CD8-positive, alpha-beta memory T cell (primary cell): ENCODE data around the gene SRGAP1. TPM values are rescaled to one million over a fixed set of nuclear protein-coding genes. Genes with fewer than 3 reads are reported as not detected.

Experiments used
- CTCF ChIA-PET: fragments of 350-600 bp; sonication (Branson Sonifier 250); formaldehyde crosslinking; loops from one replicate; lab custom pipeline; 2021; ENCODE audit warnings: antibody characterized with exemption; lab: Charles Lee
- POLR2A ChIA-PET: fragments of 350-600 bp; sonication (Branson Sonifier 250); formaldehyde crosslinking; loops from one replicate; lab custom pipeline; 2021; ENCODE audit warnings: antibody characterized with exemption; lab: Charles Lee
- DNase-seq, 5 donors: peaks; one replicate each; pipeline versions ENCODE4 v3.0.0 to v3.0.0-alpha.2; 2020 to 2022; ENCODE audit warnings: mixed read lengths in 1 of 5
- H3K27ac ChIP-seq: one replicate; pipeline ENCODE4 v1.7.0; 2013; ENCODE audit warnings: low read depth, mild to moderate bottlenecking, low read length, moderate library complexity
- H3K27me3 ChIP-seq: 2 replicates; pipeline ENCODE4 v1.7.0; 2013; ENCODE audit warnings: low read length, mild to moderate bottlenecking; ENCODE audit not compliant: insufficient read depth, poor library complexity, severe bottlenecking
- H3K36me3 ChIP-seq: 2 replicates; pipeline ENCODE4 v1.7.0; 2013; ENCODE audit warnings: mild to moderate bottlenecking, low read length, moderate library complexity; ENCODE audit not compliant: insufficient read depth
- H3K4me1 ChIP-seq: 2 replicates; pipeline ENCODE4 v1.7.0; 2013; ENCODE audit warnings: mild to moderate bottlenecking, low read length, moderate library complexity; ENCODE audit not compliant: insufficient read depth
- H3K4me3 ChIP-seq: 2 replicates; pipeline ENCODE4 v1.7.0; 2013; ENCODE audit warnings: mild to moderate bottlenecking, low read length
- H3K9me3 ChIP-seq: 2 replicates; pipeline ENCODE4 v1.7.0; 2013; ENCODE audit warnings: mild to moderate bottlenecking, low read length
- H3K27ac Mint-ChIP-seq, 8 donors: one replicate each; pipeline ENCODE4 v1.8.0; 2020 to 2021; ENCODE audit warnings: mixed read lengths in 8 of 8, mild to moderate bottlenecking in 6 of 8, inconsistent platforms in 3 of 8, moderate library complexity in 3 of 8
- H3K27me3 Mint-ChIP-seq, 2 donors: one replicate each; pipeline ENCODE4 v1.8.0; 2020 to 2021; ENCODE audit warnings: mixed read lengths in 2 of 2, mild to moderate bottlenecking in 1 of 2, moderate library complexity in 1 of 2
- H3K36me3 Mint-ChIP-seq, 3 donors: one replicate each; pipeline ENCODE4 v1.8.0; 2020 to 2021; ENCODE audit warnings: mixed read lengths in 3 of 3, inconsistent platforms in 1 of 3, mild to moderate bottlenecking in 1 of 3
- H3K4me1 Mint-ChIP-seq, 3 donors: one replicate each; pipeline ENCODE4 v1.8.0; 2020 to 2021; ENCODE audit warnings: mixed read lengths in 3 of 3, inconsistent platforms in 1 of 3, mild to moderate bottlenecking in 1 of 3
- H3K4me3 Mint-ChIP-seq, 7 donors: one replicate each; pipeline ENCODE4 v1.8.0; 2020 to 2021; ENCODE audit warnings: mixed read lengths in 7 of 7, mild to moderate bottlenecking in 6 of 7, moderate library complexity in 4 of 7, inconsistent platforms in 2 of 7
- H3K9me3 Mint-ChIP-seq, 5 donors: one replicate each; pipeline ENCODE4 v1.8.0; 2020 to 2022; ENCODE audit warnings: mixed read lengths in 5 of 5, mild to moderate bottlenecking in 3 of 5, moderate library complexity in 2 of 5, inconsistent platforms in 1 of 5
- polyA plus RNA-seq: library from polyadenylated mRNA; unstranded; fragments of 300-500 nt; fragmentation: Illumina TruSeq; gene quantifications from one replicate; pipeline ENCODE4 v1.2.3, GENCODE V29; 2021
- total RNA-seq, 2 experiments: library from RNA; stranded (reverse); gene quantifications; one replicate each; pipeline ENCODE4 v1.2.3, GENCODE V29; 2021

Gene SRGAP1
- total and polyA plus RNA-seq, 3 experiments from 2014 or later = 0.09 to 0.64 (median 0.61) TPM

- no peak overlapping the region for H3K4me3 Mint-ChIP-seq
- H3K36me3 Mint-ChIP-seq = no peaks in the 10 kb centered on the region
- H3K4me1 Mint-ChIP-seq = no peaks in the 10 kb centered on the region
- H3K9me3 ChIP-seq = no peaks in the 10 kb centered on the region
- peaks cover 3% of the 10 kb centered on the region for H3K27me3 ChIP-seq
- H3K27ac Mint-ChIP-seq = no peak overlapping the region
- H3K4me1 ChIP-seq = no peaks in the 10 kb centered on the region
- ChIA-PET POLR2A (no interaction called here), CTCF (no interaction called here)
- no peak overlapping the region for H3K27ac ChIP-seq
- no peaks in the 10 kb centered on the region for H3K9me3 Mint-ChIP-seq
- no peak overlapping the region for H3K4me3 ChIP-seq
- no peak for DNase-seq
- peaks cover 1 to 10% of the 10 kb centered on the region in 2 donors for H3K27me3 Mint-ChIP-seq
- no peaks in the 10 kb centered on the region for H3K36me3 ChIP-seq
These were observed 245.5 kb downstream of the SRGAP1 start for GRCh38 chr12:64090047-64090446.

GRCh38 chr12:64091186-64091585 is 246.7 kb downstream of the SRGAP1 start:
- H3K4me3 Mint-ChIP-seq = no peak overlapping the region
- H3K27me3 ChIP-seq = peaks cover 3% of the 10 kb centered on the region
- no peaks in the 10 kb centered on the region for H3K9me3 ChIP-seq
- no peak overlapping the region for H3K27ac Mint-ChIP-seq
- H3K36me3 ChIP-seq = no peaks in the 10 kb centered on the region
- H3K4me1 Mint-ChIP-seq = no peaks in the 10 kb centered on the region
- POLR2A ChIA-PET = no interaction called here
- no peaks in the 10 kb centered on the region for H3K36me3 Mint-ChIP-seq
- peaks cover 1 to 3% of the 10 kb centered on the region in 2 donors for H3K27me3 Mint-ChIP-seq
- H3K4me3 ChIP-seq = no peak overlapping the region
- H3K27ac ChIP-seq = no peak overlapping the region
- H3K4me1 ChIP-seq = no peaks in the 10 kb centered on the region
- no peak for DNase-seq
- H3K9me3 Mint-ChIP-seq = no peaks in the 10 kb centered on the region
- CTCF ChIA-PET = no interaction called here

GRCh38 chr12:64092507-64093196 is 248.2 kb downstream of the SRGAP1 start:
- ChIA-PET CTCF (no interaction called here), POLR2A (no interaction called here)
- Mint-ChIP-seq H3K4me3 (no peak overlapping the region), H3K36me3 (no peaks in the 10 kb centered on the region), H3K27ac (no peak overlapping the region), H3K27me3 (peaks cover 0 to under 1% of the 10 kb centered on the region in 2 donors), H3K9me3 (no peaks in the 10 kb centered on the region), H3K4me1 (no peaks in the 10 kb centered on the region)
- H3K36me3 ChIP-seq = no peaks in the 10 kb centered on the region
- DNase-seq = no peak
- H3K27ac ChIP-seq = no peak overlapping the region
- no peaks in the 10 kb centered on the region for H3K4me1 ChIP-seq
- H3K27me3 ChIP-seq = peaks cover 3% of the 10 kb centered on the region
- H3K9me3 ChIP-seq = no peaks in the 10 kb centered on the region
- no peak overlapping the region for H3K4me3 ChIP-seq

GRCh38 chr12:64093689-64094088 is 249.2 kb downstream of the SRGAP1 start:
- H3K36me3 Mint-ChIP-seq = peaks cover 0 to 2% (median 0%) of the 10 kb centered on the region in 3 donors
- no peak overlapping the region for H3K4me3 ChIP-seq
- H3K9me3 Mint-ChIP-seq = peaks cover 0 to 1% (median 0%) of the 10 kb centered on the region in 5 donors
- ChIA-PET POLR2A (no interaction called here), CTCF (no interaction called here)
- H3K36me3 ChIP-seq = no peaks in the 10 kb centered on the region
- no peaks in the 10 kb centered on the region for H3K4me1 ChIP-seq
- H3K4me3 Mint-ChIP-seq = no peak overlapping the region
- H3K9me3 ChIP-seq = no peaks in the 10 kb centered on the region
- no peak overlapping the region for H3K27ac ChIP-seq
- no peak for DNase-seq
- H3K27me3 ChIP-seq = peaks cover 3% of the 10 kb centered on the region
- no peaks in the 10 kb centered on the region for H3K4me1 Mint-ChIP-seq
- peaks cover 0 to 5% of the 10 kb centered on the region in 2 donors for H3K27me3 Mint-ChIP-seq
- no peak overlapping the region for H3K27ac Mint-ChIP-seq

- Mint-ChIP-seq H3K27me3 (peaks cover 0 to 21% of the 10 kb centered on the region in 2 donors), H3K4me1 (no peaks in the 10 kb centered on the region), H3K9me3 (peaks cover 0 to 2% (median 0%) of the 10 kb centered on the region in 5 donors), H3K36me3 (peaks cover 0 to 4% (median 0%) of the 10 kb centered on the region in 3 donors), H3K27ac (no peak overlapping the region), H3K4me3 (no peak overlapping the region)
- no peak overlapping the region for H3K27ac ChIP-seq
- no peaks in the 10 kb centered on the region for H3K27me3 ChIP-seq
- H3K9me3 ChIP-seq = no peaks in the 10 kb centered on the region
- POLR2A ChIA-PET = no interaction called here
- no peaks in the 10 kb centered on the region for H3K4me1 ChIP-seq
- no peak for DNase-seq
- no peak overlapping the region for H3K4me3 ChIP-seq
- H3K36me3 ChIP-seq = no peaks in the 10 kb centered on the region
- CTCF ChIA-PET = interaction anchor here (0.6 to 1.2 kb wide), 2 partner anchors 11 to 54 kb away, joined by 3 to 4 read pairs; no protein-coding TSS in a partner anchor
These were observed 253.0 kb downstream of the SRGAP1 start for GRCh38 chr12:64097366-64098105.

- DNase-seq = no peak
- H3K27ac ChIP-seq = no peak overlapping the region
- H3K4me3 ChIP-seq = no peak overlapping the region
- ChIA-PET POLR2A (no interaction called here), CTCF (no interaction called here)
- peaks cover 0 to 2% (median 0%) of the 10 kb centered on the region in 5 donors for H3K9me3 Mint-ChIP-seq
- H3K36me3 ChIP-seq = no peaks in the 10 kb centered on the region
- H3K27me3 ChIP-seq = no peaks in the 10 kb centered on the region
- no peak overlapping the region for H3K4me3 Mint-ChIP-seq
- no peaks in the 10 kb centered on the region for H3K9me3 ChIP-seq
- peak overlapping the region in 1 of 8 donors; percentile 71 for H3K27ac Mint-ChIP-seq
- peaks cover 0 to 4% (median 0%) of the 10 kb centered on the region in 3 donors for H3K36me3 Mint-ChIP-seq
- peaks cover 0 to 22% of the 10 kb centered on the region in 2 donors for H3K27me3 Mint-ChIP-seq
- H3K4me1 Mint-ChIP-seq = no peaks in the 10 kb centered on the region
- no peaks in the 10 kb centered on the region for H3K4me1 ChIP-seq
These were observed 254.3 kb downstream of the SRGAP1 start for GRCh38 chr12:64098709-64099354.

- ChIA-PET CTCF (no interaction called here), POLR2A (no interaction called here)
- Mint-ChIP-seq H3K9me3 (peaks cover 0 to 2% (median 0%) of the 10 kb centered on the region in 5 donors), H3K4me1 (no peaks in the 10 kb centered on the region), H3K4me3 (no peak overlapping the region), H3K36me3 (peaks cover 0 to 4% (median 0%) of the 10 kb centered on the region in 3 donors), H3K27ac (no peak overlapping the region), H3K27me3 (peaks cover 0 to 22% of the 10 kb centered on the region in 2 donors)
- H3K4me3 ChIP-seq = no peak overlapping the region
- no peak overlapping the region for H3K27ac ChIP-seq
- no peaks in the 10 kb centered on the region for H3K27me3 ChIP-seq
- no peaks in the 10 kb centered on the region for H3K9me3 ChIP-seq
- H3K36me3 ChIP-seq = no peaks in the 10 kb centered on the region
- no peak for DNase-seq
- H3K4me1 ChIP-seq = no peaks in the 10 kb centered on the region
These were observed 254.9 kb downstream of the SRGAP1 start for GRCh38 chr12:64099397-64099796.

- no peak for DNase-seq
- ChIA-PET POLR2A (no interaction called here), CTCF (no interaction called here)
- Histone ChIP-seq H3K4me1 (no peaks in the 10 kb centered on the region), H3K4me3 (no peak overlapping the region), H3K36me3 (no peaks in the 10 kb centered on the region), H3K27me3 (no peaks in the 10 kb centered on the region), H3K27ac (no peak overlapping the region), H3K9me3 (no peaks in the 10 kb centered on the region)
- Mint-ChIP-seq H3K27ac (no peak overlapping the region), H3K4me3 (no peak overlapping the region), H3K4me1 (no peaks in the 10 kb centered on the region), H3K36me3 (peaks cover 0 to 4% (median 0%) of the 10 kb centered on the region in 3 donors), H3K27me3 (peaks cover 0 to 34% of the 10 kb centered on the region in 2 donors), H3K9me3 (peaks cover 0 to 2% (median 0%) of the 10 kb centered on the region in 5 donors)
These were observed 257.8 kb downstream of the SRGAP1 start for GRCh38 chr12:64102339-64102738.
